ENCODE data around the gene OPHN1.

Gene OPHN1

DNA sequence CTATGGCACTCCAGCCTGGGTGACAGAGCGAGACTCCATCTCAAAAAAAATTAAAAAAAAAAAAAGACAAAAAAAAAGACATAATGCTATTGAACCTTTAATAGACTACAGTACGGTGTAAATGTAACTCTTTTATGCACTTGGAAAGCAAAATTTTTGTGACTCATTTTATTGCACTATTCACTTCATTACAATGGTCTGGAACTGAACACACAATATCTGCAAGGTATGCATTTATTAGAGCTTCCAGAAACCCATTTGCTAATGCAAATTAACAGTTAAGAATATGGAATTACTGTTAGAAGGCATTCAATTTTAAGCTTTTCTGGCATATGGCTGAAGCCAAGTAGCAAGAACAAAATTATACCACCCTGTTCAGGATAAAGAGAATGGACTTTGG is 176.3 kb downstream of the OPHN1 start:
- no peak overlapping the region for H3K4me2 ChIP-seq (ENCODE audit: low read depth, low read length)
- no peak overlapping the region for H3K4me3 ChIP-seq (ENCODE audit: low read length)
- H2AFZ ChIP-seq (ENCODE audit: low read length), result no peak overlapping the region
- TF ChIP-seq EZH2 (optimal IDR thresholded peaks at IDR 0.05; ENCODE audit: low read depth, low read length), result no peak
- no peak for TF ChIP-seq EZH2phosphoT487 (IDR thresholded peaks at IDR 0.05; ENCODE audit: low read length)
- TF ChIP-seq, protein P1, sequence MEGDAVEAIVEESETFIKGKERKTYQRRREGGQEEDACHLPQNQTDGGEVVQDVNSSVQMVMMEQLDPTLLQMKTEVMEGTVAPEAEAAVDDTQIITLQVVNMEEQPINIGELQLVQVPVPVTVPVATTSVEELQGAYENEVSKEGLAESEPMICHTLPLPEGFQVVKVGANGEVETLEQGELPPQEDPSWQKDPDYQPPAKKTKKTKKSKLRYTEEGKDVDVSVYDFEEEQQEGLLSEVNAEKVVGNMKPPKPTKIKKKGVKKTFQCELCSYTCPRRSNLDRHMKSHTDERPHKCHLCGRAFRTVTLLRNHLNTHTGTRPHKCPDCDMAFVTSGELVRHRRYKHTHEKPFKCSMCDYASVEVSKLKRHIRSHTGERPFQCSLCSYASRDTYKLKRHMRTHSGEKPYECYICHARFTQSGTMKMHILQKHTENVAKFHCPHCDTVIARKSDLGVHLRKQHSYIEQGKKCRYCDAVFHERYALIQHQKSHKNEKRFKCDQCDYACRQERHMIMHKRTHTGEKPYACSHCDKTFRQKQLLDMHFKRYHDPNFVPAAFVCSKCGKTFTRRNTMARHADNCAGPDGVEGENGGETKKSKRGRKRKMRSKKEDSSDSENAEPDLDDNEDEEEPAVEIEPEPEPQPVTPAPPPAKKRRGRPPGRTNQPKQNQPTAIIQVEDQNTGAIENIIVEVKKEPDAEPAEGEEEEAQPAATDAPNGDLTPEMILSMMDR (IDR thresholded peaks at IDR 0.05; ENCODE audit: low read length), result no peak
- DNase-seq, result no peak
- no peaks in the 10 kb centered on the region for H3K36me3 ChIP-seq (replicated peaks; ENCODE audit: insufficient read depth, low read length)
- no peaks in the 10 kb centered on the region for H3K4me1 ChIP-seq (ENCODE audit: low read length)
- H3K27me3 ChIP-seq (replicated peaks; ENCODE audit: insufficient read depth, low read length), result no peaks in the 10 kb centered on the region
- H3K9me2 ChIP-seq (replicated peaks; ENCODE audit: insufficient read depth, low read length), result no peaks in the 10 kb centered on the region
- H4K20me1 ChIP-seq (ENCODE audit: insufficient read depth, low read length), result no peaks in the 10 kb centered on the region
- no peak overlapping the region for H3K9ac ChIP-seq (ENCODE audit: low read length)
- H3K27ac ChIP-seq (ENCODE audit: low read length), result no peak overlapping the region
- H3K9me3 ChIP-seq (replicated peaks; ENCODE audit: insufficient read depth, low read length), result no peaks in the 10 kb centered on the region
- no peaks in the 10 kb centered on the region for H3K79me2 ChIP-seq (ENCODE audit: low read length)
- H3F3A ChIP-seq (ENCODE audit: insufficient read depth, low read length), result no peaks in the 10 kb centered on the region

DNA sequence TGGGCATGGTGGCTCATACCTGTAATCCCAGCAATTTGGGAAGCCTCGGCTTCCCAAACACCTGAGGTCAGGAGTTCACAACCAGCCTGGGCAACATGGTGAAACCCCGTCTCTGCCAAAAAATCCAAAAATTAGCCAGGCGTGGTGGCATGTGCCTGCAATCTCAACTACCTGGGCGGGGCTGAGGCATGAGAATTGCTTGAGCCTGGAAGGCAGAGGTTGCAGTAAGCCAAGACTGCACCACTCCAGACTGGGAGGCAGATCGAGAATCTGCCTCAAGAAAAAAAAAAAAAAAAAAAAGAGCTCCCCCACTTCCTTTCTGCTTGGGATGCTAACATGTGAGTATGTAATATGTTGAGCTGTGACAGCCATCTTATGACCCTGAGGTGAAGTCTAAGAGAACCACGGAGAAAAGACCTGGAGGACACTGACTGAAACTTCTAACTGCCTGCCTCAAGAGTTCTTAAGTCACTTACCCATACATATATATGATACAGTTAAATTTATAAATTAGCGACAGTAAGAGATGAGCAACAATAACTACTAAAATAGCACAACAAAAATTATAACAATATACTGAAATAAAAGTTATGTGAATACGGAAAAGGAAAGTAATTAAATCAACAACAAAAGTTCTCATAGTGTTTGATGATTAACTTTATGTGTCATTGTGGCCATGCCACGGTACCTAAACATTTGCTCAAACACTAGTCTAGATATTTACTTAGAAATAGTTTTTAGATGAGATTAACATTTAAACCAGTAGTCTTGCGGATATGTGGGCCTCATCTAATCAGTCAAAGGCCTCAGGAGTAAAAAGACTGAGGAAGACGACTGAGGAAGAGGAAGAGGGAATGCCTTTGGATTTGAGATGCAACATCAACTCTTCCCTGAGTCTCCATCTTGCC is 178.3 kb downstream of the OPHN1 start:
- no peaks in the 10 kb centered on the region for H3K9me3 ChIP-seq (replicated peaks; ENCODE audit: insufficient read depth, low read length)
- H3K36me3 ChIP-seq (replicated peaks; ENCODE audit: insufficient read depth, low read length), result no peaks in the 10 kb centered on the region
- no peaks in the 10 kb centered on the region for H3K4me1 ChIP-seq (ENCODE audit: low read length)
- no peak overlapping the region for H3K9ac ChIP-seq (ENCODE audit: low read length)
- H3F3A ChIP-seq (ENCODE audit: insufficient read depth, low read length), result no peaks in the 10 kb centered on the region
- no peak overlapping the region for H2AFZ ChIP-seq (ENCODE audit: low read length)
- H3K27me3 ChIP-seq (replicated peaks; ENCODE audit: insufficient read depth, low read length), result no peaks in the 10 kb centered on the region
- H3K27ac ChIP-seq (ENCODE audit: low read length), result no peak overlapping the region
- TF ChIP-seq EZH2 (optimal IDR thresholded peaks at IDR 0.05; ENCODE audit: low read depth, low read length), result no peak
- TF ChIP-seq, protein P1 (IDR thresholded peaks at IDR 0.05; ENCODE audit: low read length), result no peak
- no peak for TF ChIP-seq EZH2phosphoT487 (IDR thresholded peaks at IDR 0.05; ENCODE audit: low read length)
- H3K9me2 ChIP-seq (replicated peaks; ENCODE audit: insufficient read depth, low read length), result no peaks in the 10 kb centered on the region
- DNase-seq, result no peak
- H3K4me3 ChIP-seq (ENCODE audit: low read length), result no peak overlapping the region
- no peak overlapping the region for H3K4me2 ChIP-seq (ENCODE audit: low read depth, low read length)
- H4K20me1 ChIP-seq (ENCODE audit: insufficient read depth, low read length), result no peaks in the 10 kb centered on the region
- H3K79me2 ChIP-seq (ENCODE audit: low read length), result no peaks in the 10 kb centered on the region

DNA sequence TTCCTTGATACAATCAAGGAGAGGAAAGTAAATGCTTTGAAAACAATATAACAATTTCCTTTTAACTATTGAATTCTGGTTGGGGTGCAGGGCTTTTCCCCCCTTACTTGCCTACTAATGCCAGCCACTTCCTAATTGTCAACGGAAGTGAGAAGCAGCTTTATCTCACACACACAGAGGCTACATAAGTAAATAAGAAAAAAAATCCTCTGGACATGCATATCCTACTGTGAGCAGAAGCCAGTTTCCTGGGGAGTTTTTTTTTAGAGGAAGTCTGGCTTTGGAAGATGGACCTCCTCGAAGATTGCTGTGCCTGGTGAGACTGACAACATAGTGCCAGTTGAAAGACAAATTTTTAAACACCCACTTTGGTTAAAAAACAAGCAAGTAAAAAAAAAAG is 180.6 kb downstream of the OPHN1 start:
- Histone ChIP-seq H4K20me1 (ENCODE audit: insufficient read depth, low read length) (no peaks in the 10 kb centered on the region), H3K4me3 (ENCODE audit: low read length) (no peak overlapping the region), H3K9ac (ENCODE audit: low read length) (no peak overlapping the region), H3K9me2 (replicated peaks; ENCODE audit: insufficient read depth, low read length) (no peaks in the 10 kb centered on the region), H3K27me3 (replicated peaks; ENCODE audit: insufficient read depth, low read length) (no peaks in the 10 kb centered on the region), H3K4me2 (ENCODE audit: low read depth, low read length) (no peak overlapping the region), H3K27ac (ENCODE audit: low read length) (no peak overlapping the region), H3K4me1 (ENCODE audit: low read length) (no peaks in the 10 kb centered on the region), H3K36me3 (replicated peaks; ENCODE audit: insufficient read depth, low read length) (no peaks in the 10 kb centered on the region), H3K9me3 (replicated peaks; ENCODE audit: insufficient read depth, low read length) (no peaks in the 10 kb centered on the region), H3F3A (ENCODE audit: insufficient read depth, low read length) (no peaks in the 10 kb centered on the region), H3K79me2 (ENCODE audit: low read length) (no peaks in the 10 kb centered on the region), H2AFZ (ENCODE audit: low read length) (no peak overlapping the region)
- no peak for DNase-seq
- TF ChIP-seq, protein P1 (IDR thresholded peaks at IDR 0.05; ENCODE audit: low read length), result no peak
- TF ChIP-seq EZH2phosphoT487 (IDR thresholded peaks at IDR 0.05; ENCODE audit: low read length) (no peak), EZH2 (optimal IDR thresholded peaks at IDR 0.05; ENCODE audit: low read depth, low read length) (no peak)

All from MM.1S (cell line).